NB4 (cell line): Measurements from ENCODE around the gene B3GAT1.

Experiments
- DNase-seq: peaks from one replicate; pipeline ENCODE4 v3.0.0; 2010; ENCODE audit warnings: low read depth
- H3K4me3 ChIP-seq: one replicate; pipeline ENCODE4 v1.5.1; 2011; ENCODE audit warnings: mild to moderate bottlenecking, low read depth, low read length, moderate library complexity
- CTCF ChIP-seq: IDR thresholded peaks from one replicate; pipeline ENCODE4 v1.5.1; 2012; ENCODE audit warnings: low read depth, low read length
- MAX ChIP-seq: IDR thresholded peaks from 2 replicates; pipeline ENCODE4 v1.6.1; 2011; ENCODE audit warnings: low read depth, low read length
- MYC ChIP-seq: IDR thresholded peaks from 2 replicates; pipeline ENCODE4 v1.6.1; 2011; ENCODE audit warnings: low read depth, low read length
- POLR2A ChIP-seq: IDR thresholded peaks from 2 replicates; pipeline ENCODE4 v1.6.1; 2011; ENCODE audit warnings: mild to moderate bottlenecking; ENCODE audit not compliant: insufficient read length; ENCODE audit errors: extremely low read depth

The B3GAT1 gene

GRCh38 chr11:134374891-134375550, 37.0 kb downstream of the B3GAT1 start:
- TF ChIP-seq POLR2A (no peak), MAX (no peak), MYC (no peak), CTCF (no peak)
- no peak overlapping the region for H3K4me3 ChIP-seq
- no peak for DNase-seq

GRCh38 chr11:134374171-134374570, 37.9 kb downstream of the B3GAT1 start:
- DNase-seq = no peak
- TF ChIP-seq POLR2A = no peak
- no peak overlapping the region for H3K4me3 ChIP-seq

GRCh38 chr11:134373591-134374052, 38.4 kb downstream of the B3GAT1 start:
- no peak overlapping the region for H3K4me3 ChIP-seq
- DNase-seq = no peak
- no peak for TF ChIP-seq MAX
- TF ChIP-seq POLR2A = no peak
- TF ChIP-seq CTCF = no peak
- TF ChIP-seq MYC = no peak

GRCh38 chr11:134372961-134373360, 39.1 kb downstream of the B3GAT1 start:
- DNase-seq = no peak
- H3K4me3 ChIP-seq = no peak overlapping the region
- TF ChIP-seq CTCF (no peak), MYC (no peak), POLR2A (no peak), MAX (no peak)

- no peak overlapping the region for H3K4me3 ChIP-seq
- no peak for DNase-seq
- TF ChIP-seq POLR2A = no peak
- no peak for TF ChIP-seq MYC
- TF ChIP-seq MAX = no peak
Observed at GRCh38 chr11:134372536-134372935, 39.5 kb downstream of the B3GAT1 start.

GRCh38 chr11:134371436-134372185, 40.4 kb downstream of the B3GAT1 start:
- DNase-seq = no peak
- no peak overlapping the region for H3K4me3 ChIP-seq
- TF ChIP-seq MAX (no peak), POLR2A (no peak), MYC (no peak), CTCF (no peak)
